Glutamatergic neuron (in vitro differentiated cells): ENCODE results near the gene UCP1. TPM values are rescaled to one million over a fixed set of nuclear protein-coding genes. Genes with fewer than 3 reads are reported as not detected.

Experiments
- DNase-seq: peaks from one replicate; pipeline ENCODE4 v3.0.0; 2022
- H3K27ac Mint-ChIP-seq: one replicate; pipeline ENCODE4 v1.8.0; 2020; ENCODE audit warnings: mild to moderate bottlenecking, mixed read lengths, inconsistent platforms; ENCODE audit not compliant: unreplicated experiment
- H3K27me3 Mint-ChIP-seq: one replicate; pipeline ENCODE4 v1.8.0; 2020; ENCODE audit warnings: mild to moderate bottlenecking, moderate library complexity, mixed read lengths, inconsistent platforms; ENCODE audit not compliant: unreplicated experiment
- H3K36me3 Mint-ChIP-seq: one replicate; pipeline ENCODE4 v1.8.0; 2020; ENCODE audit warnings: mild to moderate bottlenecking, mixed read lengths, inconsistent platforms; ENCODE audit not compliant: unreplicated experiment
- H3K4me1 Mint-ChIP-seq: one replicate; pipeline ENCODE4 v1.8.0; 2020; ENCODE audit warnings: mild to moderate bottlenecking, low read depth, mixed read lengths, inconsistent platforms; ENCODE audit not compliant: unreplicated experiment
- H3K4me3 Mint-ChIP-seq: one replicate; pipeline ENCODE4 v1.8.0; 2020; ENCODE audit warnings: mild to moderate bottlenecking, mixed read lengths, inconsistent platforms; ENCODE audit not compliant: unreplicated experiment
- H3K9me3 Mint-ChIP-seq: one replicate; pipeline ENCODE4 v1.8.0; 2020; ENCODE audit warnings: mild to moderate bottlenecking, moderate library complexity, mixed read lengths, inconsistent platforms; ENCODE audit not compliant: unreplicated experiment
- CTCF ChIP-seq: fragments of 200-600 bp; sonication (generic); IDR thresholded peaks from one replicate; pipeline ENCODE4 v1.5.0; 2021; ENCODE audit not compliant: partially characterized antibody, unreplicated experiment
- total RNA-seq: library from RNA; stranded (reverse); fragmentation: NEBNext Ultra II Directional; extraction: Animal tissue kit (Norgen Biotek cat#: 25700); gene quantifications from one replicate; pipeline ENCODE4 v1.2.1, GENCODE V29; 2021; ENCODE audit not compliant: unreplicated experiment

The UCP1 gene
- total RNA-seq, 1 donor from 2014 or later: not detected

DNA sequence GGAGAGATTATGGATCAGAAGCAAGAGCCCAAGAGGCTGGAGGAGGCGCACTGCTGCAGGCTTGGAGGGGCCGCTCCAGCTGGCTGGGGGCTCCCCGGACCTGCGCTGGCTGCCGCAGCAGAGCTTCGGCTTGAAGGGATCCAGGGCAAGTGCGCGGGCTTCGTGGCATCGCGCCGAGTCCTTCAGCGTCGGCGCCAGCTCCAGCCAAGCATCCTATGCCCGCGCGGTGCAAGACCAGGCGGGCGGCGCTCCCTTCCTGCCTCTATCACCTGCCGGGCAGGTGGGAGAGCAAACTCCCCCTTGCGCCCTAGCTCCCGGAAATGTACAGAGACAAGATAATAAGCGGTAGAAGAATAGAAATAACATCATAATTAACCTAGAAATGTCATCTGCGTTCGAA, 10.5 kb upstream of the UCP1 start:
- peaks cover 2% of the 10 kb centered on the region for H3K27me3 Mint-ChIP-seq
- no peak overlapping the region for H3K4me3 Mint-ChIP-seq
- DNase-seq: no peak
- no peak for TF ChIP-seq CTCF
- H3K27ac Mint-ChIP-seq: no peak overlapping the region
- H3K36me3 Mint-ChIP-seq: no peaks in the 10 kb centered on the region
- no peaks in the 10 kb centered on the region for H3K4me1 Mint-ChIP-seq
- H3K9me3 Mint-ChIP-seq: peaks cover 2% of the 10 kb centered on the region

GRCh38 chr4:140575489-140575888, 6.7 kb upstream of the UCP1 start:
- DNase-seq: no peak
- H3K27ac Mint-ChIP-seq: no peak overlapping the region
- peaks cover 2% of the 10 kb centered on the region for H3K9me3 Mint-ChIP-seq
- H3K4me3 Mint-ChIP-seq: no peak overlapping the region
- H3K27me3 Mint-ChIP-seq: peaks cover 8% of the 10 kb centered on the region
- no peak for TF ChIP-seq CTCF
- no peaks in the 10 kb centered on the region for H3K4me1 Mint-ChIP-seq
- peaks cover 14% of the 10 kb centered on the region for H3K36me3 Mint-ChIP-seq

GRCh38 chr4:140571620-140572019, 2.9 kb upstream of the UCP1 start:
- Mint-ChIP-seq H3K27ac (no peak overlapping the region), H3K4me1 (peaks cover 7% of the 10 kb centered on the region), H3K36me3 (peaks cover 19% of the 10 kb centered on the region), H3K27me3 (peaks cover 20% of the 10 kb centered on the region), H3K4me3 (no peak overlapping the region), H3K9me3 (peaks cover 2% of the 10 kb centered on the region)
- no peak for TF ChIP-seq CTCF
- DNase-seq: no peak

GRCh38 chr4:140569307-140569638, 512 bp upstream of the UCP1 start:
- no peak for DNase-seq
- no peak for TF ChIP-seq CTCF
- Mint-ChIP-seq H3K9me3 (peaks cover 2% of the 10 kb centered on the region), H3K27ac (no peak overlapping the region), H3K4me1 (peaks cover 7% of the 10 kb centered on the region), H3K27me3 (peaks cover 19% of the 10 kb centered on the region), H3K36me3 (peaks cover 19% of the 10 kb centered on the region), H3K4me3 (peak overlapping the region; percentile 88)

GRCh38 chr4:140559696-140560095, 9.1 kb downstream of the UCP1 start:
- TF ChIP-seq CTCF: no peak
- no peak for DNase-seq
- Mint-ChIP-seq H3K27ac (no peak overlapping the region), H3K4me3 (no peak overlapping the region), H3K27me3 (no peaks in the 10 kb centered on the region), H3K4me1 (peaks cover 3% of the 10 kb centered on the region), H3K36me3 (no peaks in the 10 kb centered on the region), H3K9me3 (no peaks in the 10 kb centered on the region)
